Vagina (tissue), 2 donors: ENCODE measurements around the gene TNIK. TPM values are rescaled to one million over a fixed set of nuclear protein-coding genes. Genes with fewer than 3 reads are reported as not detected.

Experiments
- DNase-seq, 2 donors: peaks; one replicate each; pipeline ENCODE4 v3.0.0-alpha.2; 2017; ENCODE audit errors: extremely low spot score in 2 of 2
- H3K27ac ChIP-seq: fragments of 200-600 bp; sonication (generic); one replicate; pipeline ENCODE4 v1.5.1; 2019
- H3K27me3 ChIP-seq: fragments of 200-600 bp; sonication (generic); one replicate; pipeline ENCODE4 v1.5.1; 2019
- H3K36me3 ChIP-seq, 2 donors: fragments of 200-600 bp; sonication (generic); one replicate each; pipeline ENCODE4 v1.5.1; 2017 to 2019
- H3K4me1 ChIP-seq: fragments of 200-600 bp; sonication (generic); one replicate; pipeline ENCODE4 v1.5.1; 2019
- H3K4me3 ChIP-seq, 2 donors: fragments of 200-600 bp; sonication (generic); 1 replicate in 1 of 2; 2 replicates in 1 of 2; pipeline ENCODE4 v1.5.1; 2016 to 2019
- H3K9me3 ChIP-seq: fragments of 200-600 bp; sonication (generic); one replicate; pipeline ENCODE4 v1.5.1; 2019
- POLR2A ChIP-seq, 2 donors: fragments of 450-650 bp; IDR thresholded peaks; one replicate each; pipeline ENCODE4 v1.6.1; 2017; ENCODE audit warnings: antibody characterized with exemption in 2 of 2, mild to moderate bottlenecking in 2 of 2, moderate library complexity in 2 of 2
- POLR2AphosphoS5 ChIP-seq, 2 donors: sonication (generic); formaldehyde crosslinking; IDR thresholded peaks; one replicate each; pipeline ENCODE4 v1.9.0; 2017; ENCODE audit warnings: antibody characterized with exemption in 2 of 2, mild to moderate bottlenecking in 2 of 2, low read depth in 1 of 2; ENCODE audit not compliant: insufficient read depth in 1 of 2
- intact Hi-C: fragments of 100-400 bp; cut with DNase I; formaldehyde crosslinking; loops from one replicate; pipeline ENCODE4 v1.15.1; 2023
- total RNA-seq: library from RNA; depleted of rRNA; stranded (reverse); fragments of >200 nt; gene quantifications from one replicate; pipeline ENCODE4 v1.2.3, GENCODE V29; 2016
- TF ChIP-seq, protein P1 (sequence below), 3 experiments: fragments of 450-650 bp in 2 of 3; fragments of 200-600 bp in 1 of 3; sonication (generic) in 1 of 3; IDR thresholded peaks; one replicate each; pipeline ENCODE4 v1.5.1; 2017 to 2019; ENCODE audit warnings: antibody characterized with exemption in 3 of 3, mild to moderate bottlenecking in 2 of 3, moderate library complexity in 2 of 3

The TNIK gene
- total RNA-seq, 1 donor from 2014 or later = 5.9 TPM

DNA sequence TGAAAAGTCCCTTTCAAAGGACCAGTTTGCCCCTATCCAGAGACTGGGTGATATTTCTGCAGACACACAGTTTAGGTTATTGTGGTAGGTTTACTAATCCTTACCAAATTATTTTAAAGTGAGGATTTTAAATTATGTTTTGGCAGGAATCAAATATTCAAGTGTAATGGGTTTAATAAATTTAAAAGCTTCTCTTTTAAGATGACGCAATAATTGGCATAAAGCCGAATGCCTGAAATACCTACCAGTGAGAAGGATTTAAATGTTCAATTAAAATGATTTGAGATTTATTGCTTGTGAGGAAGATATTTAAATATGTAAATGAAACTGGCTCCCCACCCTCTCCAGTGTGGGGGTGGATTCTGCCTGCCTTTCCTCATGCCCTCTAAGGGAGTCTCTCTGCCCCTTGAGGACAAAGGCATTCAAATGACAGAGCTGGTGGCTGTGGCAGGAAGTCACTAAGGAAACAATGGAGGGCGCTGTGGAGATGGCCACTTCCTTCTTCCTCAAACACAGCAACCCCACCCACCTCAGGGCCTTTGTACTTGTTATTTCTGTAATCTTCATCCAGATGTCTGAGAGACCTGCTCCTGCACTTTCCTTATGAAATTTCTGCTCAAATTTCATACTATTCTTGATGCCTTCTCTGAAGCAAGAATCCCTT, 131.7 kb downstream of the TNIK start:
- no peaks in the 10 kb centered on the region for H3K36me3 ChIP-seq
- no peaks in the 10 kb centered on the region for H3K9me3 ChIP-seq
- H3K27ac ChIP-seq = no peak overlapping the region
- H3K27me3 ChIP-seq = no peaks in the 10 kb centered on the region
- peaks cover 13% of the 10 kb centered on the region for H3K4me1 ChIP-seq
- DNase-seq = no peak
- intact Hi-C loops = no loop called here
- no peak overlapping the region for H3K4me3 ChIP-seq
- TF ChIP-seq POLR2A (IDR thresholded peaks at IDR 0.05) (no peak), POLR2AphosphoS5 (IDR thresholded peaks at IDR 0.05; ENCODE audit: insufficient read depth in 1 of 2, low read depth in 1 of 2) (no peak)
- TF ChIP-seq, protein P1, sequence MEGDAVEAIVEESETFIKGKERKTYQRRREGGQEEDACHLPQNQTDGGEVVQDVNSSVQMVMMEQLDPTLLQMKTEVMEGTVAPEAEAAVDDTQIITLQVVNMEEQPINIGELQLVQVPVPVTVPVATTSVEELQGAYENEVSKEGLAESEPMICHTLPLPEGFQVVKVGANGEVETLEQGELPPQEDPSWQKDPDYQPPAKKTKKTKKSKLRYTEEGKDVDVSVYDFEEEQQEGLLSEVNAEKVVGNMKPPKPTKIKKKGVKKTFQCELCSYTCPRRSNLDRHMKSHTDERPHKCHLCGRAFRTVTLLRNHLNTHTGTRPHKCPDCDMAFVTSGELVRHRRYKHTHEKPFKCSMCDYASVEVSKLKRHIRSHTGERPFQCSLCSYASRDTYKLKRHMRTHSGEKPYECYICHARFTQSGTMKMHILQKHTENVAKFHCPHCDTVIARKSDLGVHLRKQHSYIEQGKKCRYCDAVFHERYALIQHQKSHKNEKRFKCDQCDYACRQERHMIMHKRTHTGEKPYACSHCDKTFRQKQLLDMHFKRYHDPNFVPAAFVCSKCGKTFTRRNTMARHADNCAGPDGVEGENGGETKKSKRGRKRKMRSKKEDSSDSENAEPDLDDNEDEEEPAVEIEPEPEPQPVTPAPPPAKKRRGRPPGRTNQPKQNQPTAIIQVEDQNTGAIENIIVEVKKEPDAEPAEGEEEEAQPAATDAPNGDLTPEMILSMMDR (IDR thresholded peaks at IDR 0.05) = no peak

DNA sequence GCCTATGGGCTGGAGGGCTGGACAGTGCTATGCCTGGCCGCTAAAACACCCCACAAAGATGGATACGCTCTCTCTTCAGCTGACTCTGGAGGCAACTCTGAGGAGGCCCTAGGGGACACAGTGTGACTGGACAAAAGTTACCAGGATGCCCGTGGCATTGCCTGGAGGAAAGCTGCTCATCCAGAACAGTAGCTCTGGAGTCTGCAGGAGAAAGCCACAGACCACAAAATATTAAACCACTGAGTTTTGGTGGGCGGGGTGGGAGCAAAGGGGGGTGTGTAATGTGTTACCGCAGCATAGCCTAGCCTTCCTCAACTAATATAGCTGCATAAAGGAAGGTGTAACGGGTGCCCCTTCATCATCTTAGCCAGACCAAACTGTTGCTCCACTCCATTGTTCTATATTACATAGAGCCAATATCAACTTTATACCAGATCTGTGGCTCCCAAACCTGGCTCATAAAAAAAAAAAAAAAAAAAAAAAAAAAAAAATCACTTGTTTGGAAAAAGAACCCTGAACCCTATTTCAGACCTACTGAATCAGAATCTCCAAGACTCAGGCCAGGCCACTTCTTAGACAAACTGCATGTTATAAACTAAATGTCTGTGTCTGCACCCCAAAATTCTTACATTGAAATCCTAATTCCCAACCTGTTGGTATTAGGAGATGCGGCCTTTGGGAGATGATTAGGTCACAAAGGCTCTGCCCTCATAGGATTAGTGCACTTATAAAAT, 132.6 kb downstream of the TNIK start:
- intact Hi-C loops = no loop called here
- Histone ChIP-seq H3K9me3 (no peaks in the 10 kb centered on the region), H3K27me3 (no peaks in the 10 kb centered on the region), H3K4me1 (peaks cover 13% of the 10 kb centered on the region), H3K27ac (no peak overlapping the region), H3K36me3 (no peaks in the 10 kb centered on the region), H3K4me3 (no peak overlapping the region)
- TF ChIP-seq, protein P1 (IDR thresholded peaks at IDR 0.05) = no peak
- TF ChIP-seq POLR2A (IDR thresholded peaks at IDR 0.05) = no peak
- TF ChIP-seq POLR2AphosphoS5 (IDR thresholded peaks at IDR 0.05; ENCODE audit: insufficient read depth in 1 of 2, low read depth in 1 of 2) = no peak
- no peak for DNase-seq

DNA sequence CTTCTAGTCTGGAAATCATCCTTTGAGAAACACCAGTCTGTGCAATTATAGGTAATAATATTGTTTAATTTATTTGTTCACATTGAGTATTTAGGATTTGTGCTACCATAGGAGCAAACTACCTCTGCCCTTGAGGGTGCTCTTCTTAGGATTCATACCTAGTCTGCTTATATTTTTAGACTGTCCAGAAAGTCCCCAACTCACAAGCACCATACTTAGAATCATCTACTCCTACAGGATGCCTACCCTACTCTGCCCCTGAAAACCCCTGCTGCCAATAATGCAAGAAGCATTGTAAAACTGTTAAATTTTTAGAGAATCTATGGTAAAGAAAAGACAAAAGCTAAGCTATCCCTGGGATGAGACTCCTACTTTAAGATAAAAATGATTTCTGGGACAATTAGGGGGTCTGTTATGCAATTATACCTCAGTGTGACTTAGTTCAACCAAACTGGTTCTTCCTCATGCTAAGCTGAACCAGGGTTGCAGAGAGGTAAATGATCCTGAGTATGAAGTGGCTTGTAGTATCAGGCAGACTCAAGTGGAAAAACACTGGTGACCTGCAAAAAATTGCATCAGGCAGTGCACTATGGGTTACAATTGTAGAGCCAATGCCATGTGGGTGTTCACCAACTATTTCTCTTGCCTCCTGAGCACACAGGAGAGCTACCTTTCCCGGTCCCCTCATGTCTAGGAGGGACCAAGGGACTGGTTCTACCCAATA, 133.3 kb downstream of the TNIK start:
- no peak overlapping the region for H3K4me3 ChIP-seq
- no peaks in the 10 kb centered on the region for H3K9me3 ChIP-seq
- intact Hi-C loops = no loop called here
- H3K27me3 ChIP-seq = no peaks in the 10 kb centered on the region
- TF ChIP-seq POLR2AphosphoS5 (IDR thresholded peaks at IDR 0.05; ENCODE audit: insufficient read depth in 1 of 2, low read depth in 1 of 2) (no peak), POLR2A (IDR thresholded peaks at IDR 0.05) (no peak)
- TF ChIP-seq, protein P1 (IDR thresholded peaks at IDR 0.05) = no peak
- H3K36me3 ChIP-seq = no peaks in the 10 kb centered on the region
- H3K4me1 ChIP-seq = peaks cover 13% of the 10 kb centered on the region
- DNase-seq = no peak
- H3K27ac ChIP-seq = no peak overlapping the region

DNA sequence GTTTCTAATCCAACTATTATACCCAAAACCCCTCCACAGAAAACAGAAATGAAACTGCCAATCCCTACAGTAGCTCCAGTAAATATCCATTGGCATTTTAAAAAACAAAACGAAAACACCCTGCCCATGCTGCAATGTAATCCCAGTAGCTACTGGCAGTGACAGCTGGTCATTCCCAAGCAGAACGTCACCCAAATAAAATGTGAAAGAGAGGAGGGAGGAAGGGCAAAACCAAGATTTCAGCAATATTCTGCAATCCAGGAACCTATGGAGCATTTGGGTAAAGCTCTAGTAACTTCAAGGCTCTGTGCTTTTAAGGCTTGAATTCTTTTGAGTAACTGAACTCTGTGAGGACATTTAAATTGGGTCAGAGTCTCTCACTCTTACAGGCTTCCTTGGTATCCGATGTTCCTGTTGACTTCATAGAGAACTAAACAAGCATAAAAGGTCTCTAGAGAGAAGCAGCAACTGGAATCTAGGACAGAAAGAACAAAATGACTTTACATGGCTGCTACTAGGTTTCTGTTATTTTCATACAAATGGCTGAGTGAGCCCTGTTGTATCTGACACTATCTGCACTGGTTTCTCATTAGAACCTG, 136.2 kb downstream of the TNIK start:
- Histone ChIP-seq H3K4me1 (peaks cover 11% of the 10 kb centered on the region), H3K4me3 (no peak overlapping the region), H3K36me3 (no peaks in the 10 kb centered on the region), H3K27me3 (no peaks in the 10 kb centered on the region), H3K27ac (no peak overlapping the region), H3K9me3 (no peaks in the 10 kb centered on the region)
- DNase-seq = no peak
- TF ChIP-seq, protein P1 (IDR thresholded peaks at IDR 0.05) = no peak
- TF ChIP-seq POLR2A (IDR thresholded peaks at IDR 0.05) = no peak
- no peak for TF ChIP-seq POLR2AphosphoS5 (IDR thresholded peaks at IDR 0.05; ENCODE audit: insufficient read depth in 1 of 2, low read depth in 1 of 2)
- intact Hi-C loops = no loop called here
